Osteocyte (in vitro differentiated cells): ENCODE measurements around the gene ATG13. TPM values are rescaled to one million over a fixed set of nuclear protein-coding genes. Genes with fewer than 3 reads are reported as not detected.

ENCODE experiments used
- DNase-seq: peaks from one replicate; pipeline ENCODE4 v3.0.0; 2021; ENCODE audit warnings: mixed read lengths; ENCODE audit not compliant: unreplicated experiment; ENCODE audit errors: extremely low spot score
- H3K27ac Mint-ChIP-seq: one replicate; pipeline ENCODE4 v1.8.0; 2021; ENCODE audit warnings: mild to moderate bottlenecking, mixed read lengths; ENCODE audit not compliant: unreplicated experiment
- H3K27me3 Mint-ChIP-seq: one replicate; pipeline ENCODE4 v1.8.0; 2021; ENCODE audit warnings: mixed read lengths; ENCODE audit not compliant: unreplicated experiment
- H3K36me3 Mint-ChIP-seq: one replicate; pipeline ENCODE4 v1.8.0; 2021; ENCODE audit warnings: mixed read lengths; ENCODE audit not compliant: unreplicated experiment
- H3K4me1 Mint-ChIP-seq: one replicate; pipeline ENCODE4 v1.8.0; 2021; ENCODE audit warnings: mixed read lengths; ENCODE audit not compliant: unreplicated experiment
- H3K4me3 Mint-ChIP-seq: one replicate; pipeline ENCODE4 v1.8.0; 2021; ENCODE audit warnings: mild to moderate bottlenecking, moderate library complexity, mixed read lengths; ENCODE audit not compliant: unreplicated experiment
- H3K9me3 Mint-ChIP-seq: one replicate; pipeline ENCODE4 v1.8.0; 2021; ENCODE audit warnings: mixed read lengths; ENCODE audit not compliant: unreplicated experiment
- total RNA-seq: library from RNA; stranded (reverse); gene quantifications from 2 replicates; pipeline ENCODE4 v1.2.1, GENCODE V29; 2021
- TF ChIP-seq, protein P1 (sequence below): fragments of 200-600 bp; sonication (generic); IDR thresholded peaks from 2 replicates; pipeline ENCODE4 v1.5.0; 2021; ENCODE audit warnings: antibody characterized with exemption, mild to moderate bottlenecking, moderate library complexity

Gene ATG13
- total RNA-seq, 1 donor from 2014 or later, result 87.2 TPM

DNA sequence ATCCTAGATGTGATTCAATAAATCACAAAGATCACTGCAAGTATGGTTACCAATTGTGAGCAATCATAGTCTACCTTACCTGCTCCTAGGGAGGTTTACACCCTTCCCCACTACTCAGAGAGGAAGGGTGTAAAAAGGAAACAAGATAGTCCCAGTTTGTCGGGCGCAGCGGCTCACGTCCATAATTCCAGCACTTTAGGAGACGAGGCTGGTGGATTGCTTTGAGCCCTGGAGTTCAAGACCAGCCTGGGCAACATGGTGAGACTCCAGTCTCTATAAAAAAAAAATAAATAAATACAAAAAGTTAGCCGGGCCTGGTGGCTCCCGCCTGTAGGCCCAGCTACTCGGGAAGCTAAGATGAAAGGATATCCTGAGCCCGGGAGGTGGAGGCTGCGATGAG is 22.6 kb upstream of the ATG13 start:
- TF ChIP-seq, protein P1, sequence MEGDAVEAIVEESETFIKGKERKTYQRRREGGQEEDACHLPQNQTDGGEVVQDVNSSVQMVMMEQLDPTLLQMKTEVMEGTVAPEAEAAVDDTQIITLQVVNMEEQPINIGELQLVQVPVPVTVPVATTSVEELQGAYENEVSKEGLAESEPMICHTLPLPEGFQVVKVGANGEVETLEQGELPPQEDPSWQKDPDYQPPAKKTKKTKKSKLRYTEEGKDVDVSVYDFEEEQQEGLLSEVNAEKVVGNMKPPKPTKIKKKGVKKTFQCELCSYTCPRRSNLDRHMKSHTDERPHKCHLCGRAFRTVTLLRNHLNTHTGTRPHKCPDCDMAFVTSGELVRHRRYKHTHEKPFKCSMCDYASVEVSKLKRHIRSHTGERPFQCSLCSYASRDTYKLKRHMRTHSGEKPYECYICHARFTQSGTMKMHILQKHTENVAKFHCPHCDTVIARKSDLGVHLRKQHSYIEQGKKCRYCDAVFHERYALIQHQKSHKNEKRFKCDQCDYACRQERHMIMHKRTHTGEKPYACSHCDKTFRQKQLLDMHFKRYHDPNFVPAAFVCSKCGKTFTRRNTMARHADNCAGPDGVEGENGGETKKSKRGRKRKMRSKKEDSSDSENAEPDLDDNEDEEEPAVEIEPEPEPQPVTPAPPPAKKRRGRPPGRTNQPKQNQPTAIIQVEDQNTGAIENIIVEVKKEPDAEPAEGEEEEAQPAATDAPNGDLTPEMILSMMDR, result no peak
- Mint-ChIP-seq H3K36me3 (peaks cover 7% of the 10 kb centered on the region), H3K4me1 (peaks cover 32% of the 10 kb centered on the region), H3K4me3 (peak overlapping the region; percentile 98), H3K9me3 (no peaks in the 10 kb centered on the region), H3K27ac (no peak overlapping the region), H3K27me3 (no peaks in the 10 kb centered on the region)
- no peak for DNase-seq

GRCh38 chr11:46597155-46597554 is 20.2 kb upstream of the ATG13 start:
- Mint-ChIP-seq H3K4me3 (no peak overlapping the region), H3K4me1 (peaks cover 16% of the 10 kb centered on the region), H3K27me3 (no peaks in the 10 kb centered on the region), H3K27ac (no peak overlapping the region), H3K9me3 (no peaks in the 10 kb centered on the region), H3K36me3 (peaks cover 4% of the 10 kb centered on the region)
- TF ChIP-seq, protein P1, result no peak
- DNase-seq, result no peak

DNA sequence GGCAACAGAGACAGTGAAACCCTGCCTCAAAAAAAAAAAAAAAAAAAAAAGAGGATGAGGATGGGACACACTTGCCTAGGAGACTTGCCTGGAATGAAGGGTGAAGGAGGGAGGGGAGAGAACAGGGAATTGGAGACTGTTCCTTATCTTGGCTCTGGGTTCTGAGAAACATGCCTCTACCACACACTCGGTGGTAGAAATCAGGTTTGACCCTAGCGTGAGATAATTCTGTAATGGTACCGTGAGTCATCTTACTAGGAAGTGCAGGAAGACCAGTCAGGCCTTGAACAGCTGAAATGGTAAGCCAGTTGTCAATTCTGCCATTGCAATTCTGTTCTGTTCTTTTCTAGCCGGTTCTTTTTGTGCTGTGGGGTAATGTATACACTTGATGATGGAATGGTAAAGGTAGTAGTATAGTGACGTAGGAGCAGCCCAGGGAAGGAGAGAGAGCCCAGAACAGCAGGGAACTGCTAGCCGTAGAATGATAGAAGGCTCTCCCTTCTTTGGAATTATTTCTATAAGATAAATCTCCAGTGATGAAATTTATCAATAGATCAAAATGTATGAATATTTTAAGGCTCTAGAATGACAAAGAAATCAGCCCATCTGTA is 19.6 kb upstream of the ATG13 start:
- DNase-seq, result no peak
- Mint-ChIP-seq H3K9me3 (no peaks in the 10 kb centered on the region), H3K36me3 (peaks cover 4% of the 10 kb centered on the region), H3K4me3 (no peak overlapping the region), H3K4me1 (peaks cover 10% of the 10 kb centered on the region), H3K27ac (no peak overlapping the region), H3K27me3 (no peaks in the 10 kb centered on the region)
- TF ChIP-seq, protein P1, result no peak

DNA sequence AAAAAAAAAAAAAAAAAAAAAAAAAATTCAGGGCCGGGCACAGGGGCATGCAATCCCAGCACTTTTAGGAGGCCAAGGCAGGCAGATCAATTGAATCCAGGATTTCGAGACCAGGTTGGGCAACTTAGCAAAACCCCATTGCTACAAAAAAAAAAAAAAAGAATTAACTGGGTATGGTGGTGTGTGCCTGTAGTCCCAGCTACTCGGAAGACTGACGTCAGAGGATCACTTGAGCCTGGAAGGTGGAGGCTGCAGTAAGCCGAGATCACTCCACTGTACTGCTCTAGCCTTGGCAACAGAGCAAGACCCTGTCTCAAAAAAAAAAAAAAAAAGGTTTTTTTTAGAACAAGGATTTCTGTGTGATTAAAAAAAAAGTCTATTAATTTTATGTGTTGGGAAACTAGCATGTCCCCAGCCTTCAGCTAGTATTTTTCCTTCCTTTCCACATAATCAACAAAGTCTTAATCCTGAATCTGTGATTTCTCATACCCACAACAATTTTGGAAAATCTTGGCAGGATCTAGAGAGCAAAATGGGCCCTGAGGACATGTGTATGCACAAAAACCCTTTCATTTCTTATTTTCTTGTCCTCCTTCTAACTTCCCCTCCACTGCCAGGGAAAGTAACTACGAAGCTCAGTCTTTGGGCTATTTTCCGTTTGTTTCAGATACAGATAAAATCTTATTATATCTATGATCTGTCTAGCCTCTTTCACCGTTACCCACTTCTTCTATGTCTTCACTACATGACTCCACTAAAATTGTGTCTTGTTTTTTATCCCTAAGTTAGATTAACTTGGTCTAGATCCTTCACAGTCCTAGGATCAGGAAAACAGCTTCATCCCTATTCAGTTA is 17.8 kb upstream of the ATG13 start:
- no peaks in the 10 kb centered on the region for H3K27me3 Mint-ChIP-seq
- no peaks in the 10 kb centered on the region for H3K4me1 Mint-ChIP-seq
- DNase-seq, result no peak
- peaks cover 6% of the 10 kb centered on the region for H3K36me3 Mint-ChIP-seq
- no peak overlapping the region for H3K27ac Mint-ChIP-seq
- no peaks in the 10 kb centered on the region for H3K9me3 Mint-ChIP-seq
- H3K4me3 Mint-ChIP-seq, result no peak overlapping the region
- TF ChIP-seq, protein P1, result no peak
